ENCODE measurements around the gene TYMP.

TYMP gene, protein sequence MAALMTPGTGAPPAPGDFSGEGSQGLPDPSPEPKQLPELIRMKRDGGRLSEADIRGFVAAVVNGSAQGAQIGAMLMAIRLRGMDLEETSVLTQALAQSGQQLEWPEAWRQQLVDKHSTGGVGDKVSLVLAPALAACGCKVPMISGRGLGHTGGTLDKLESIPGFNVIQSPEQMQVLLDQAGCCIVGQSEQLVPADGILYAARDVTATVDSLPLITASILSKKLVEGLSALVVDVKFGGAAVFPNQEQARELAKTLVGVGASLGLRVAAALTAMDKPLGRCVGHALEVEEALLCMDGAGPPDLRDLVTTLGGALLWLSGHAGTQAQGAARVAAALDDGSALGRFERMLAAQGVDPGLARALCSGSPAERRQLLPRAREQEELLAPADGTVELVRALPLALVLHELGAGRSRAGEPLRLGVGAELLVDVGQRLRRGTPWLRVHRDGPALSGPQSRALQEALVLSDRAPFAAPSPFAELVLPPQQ
- 10.9 to 47.8 (median 13.5) reads per million in 4 experiments for total RNA-seq

DNA sequence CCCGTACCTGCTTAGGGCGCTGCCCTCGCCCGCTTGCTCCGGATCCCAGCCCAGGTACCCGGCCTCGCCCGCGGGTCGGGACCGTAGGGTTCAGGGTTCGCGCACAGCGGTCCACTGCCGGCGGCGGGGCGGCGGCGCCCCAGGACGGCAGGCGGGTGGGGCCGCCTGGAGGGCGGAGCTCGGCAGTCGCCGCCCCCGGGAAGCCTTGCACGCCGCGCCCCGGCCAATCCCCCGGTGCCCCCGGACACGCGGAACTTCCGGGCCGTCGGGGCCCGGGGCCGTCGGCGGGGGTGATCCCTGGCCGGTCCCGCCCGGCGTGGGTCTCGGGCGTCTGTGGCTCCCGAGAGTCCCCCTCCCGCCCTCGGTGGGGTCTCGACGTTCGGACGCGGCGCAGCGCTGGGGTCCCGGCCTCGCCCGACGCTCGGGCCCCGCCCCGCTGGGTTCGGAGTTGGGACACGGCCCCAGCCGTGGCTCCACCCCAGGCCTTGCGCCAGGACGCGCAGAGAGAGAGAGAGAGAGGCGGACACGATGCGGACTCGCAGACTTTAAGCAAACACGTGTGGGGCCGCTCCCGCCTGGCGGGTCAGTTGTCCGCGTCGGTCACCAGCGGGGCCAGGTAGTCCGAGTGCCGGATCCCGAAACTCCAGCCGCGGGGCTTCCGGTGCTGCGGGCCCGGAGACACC, at the start of gene TYMP:
TSS of gene TYMP (minus strand) at position 116 of the 683 bp plus-strand sequence. CDS start 303 bp downstream, outside the sequence.
- DNase-seq, result no peak

DNA sequence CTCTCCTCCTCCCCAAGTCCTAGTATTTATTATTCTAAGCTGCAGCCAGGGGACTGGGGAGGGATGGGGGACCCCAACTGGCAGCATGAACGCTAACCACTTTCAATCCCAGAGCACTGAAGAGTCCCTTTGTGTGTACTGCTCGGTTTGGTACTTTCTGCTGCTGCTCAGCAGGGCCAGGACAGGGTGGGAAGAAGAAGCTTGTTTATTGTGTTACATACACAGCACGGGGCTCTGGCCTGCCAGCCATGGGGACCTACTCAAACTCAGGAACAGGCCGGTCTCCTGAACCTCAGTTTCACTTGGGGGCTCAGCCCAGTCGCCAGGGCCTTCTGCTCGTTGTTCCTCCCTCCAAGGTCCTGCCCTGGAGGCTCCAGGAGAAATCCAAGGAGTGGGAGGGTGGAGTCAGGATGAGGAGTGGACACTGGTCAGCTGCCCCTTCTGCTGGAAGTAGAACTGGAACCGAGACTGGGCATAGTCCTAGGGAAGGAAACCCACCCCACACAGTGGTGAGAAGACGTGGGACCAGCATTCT, 49.0 kb upstream of the TYMP start:
- no peak for DNase-seq

DNA sequence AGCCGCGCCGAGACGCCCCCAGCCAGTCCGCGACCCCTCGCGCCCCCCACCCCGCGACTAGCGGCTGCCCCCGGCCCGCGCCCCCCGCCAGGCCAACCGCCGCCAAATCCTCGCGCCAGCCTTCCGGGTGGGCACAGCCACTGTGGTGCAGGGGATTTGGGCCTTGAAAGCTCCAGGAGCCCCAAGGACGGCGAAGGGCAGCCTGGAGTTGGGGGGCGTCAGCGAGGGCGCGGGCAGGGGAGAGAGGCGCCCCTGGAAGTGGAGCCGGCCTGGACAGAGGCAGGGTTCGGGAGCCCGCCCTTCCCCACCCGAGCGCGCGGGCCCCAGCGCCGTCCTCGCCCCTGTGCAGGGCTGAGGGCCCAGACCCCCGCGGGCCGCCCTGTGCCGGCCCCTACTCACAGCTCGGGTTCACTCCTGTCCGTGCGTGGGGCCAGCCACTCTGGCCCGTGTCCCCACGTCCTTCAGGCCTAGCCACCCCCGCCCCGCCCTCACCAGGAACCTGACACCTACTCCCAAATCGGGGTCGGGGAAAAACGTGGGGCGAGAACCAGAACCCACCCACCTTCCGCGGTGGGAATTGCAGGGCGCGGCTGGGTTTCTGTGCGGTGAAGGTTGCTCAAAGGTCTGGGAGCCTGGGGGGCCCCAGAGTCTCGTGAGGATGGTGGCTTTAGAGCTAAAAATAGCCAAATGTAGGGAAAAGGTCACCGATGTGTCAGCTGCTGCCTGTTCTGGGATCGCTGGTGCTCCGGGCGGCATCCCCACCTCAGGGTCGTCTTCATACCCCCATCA, 48.4 kb upstream of the TYMP start, which contains the start of gene CPT1B:
TSS of gene CPT1B (minus strand) at position 441 of the 789 bp plus-strand sequence. CDS start 512 bp downstream, outside the sequence.
- no peak for DNase-seq

DNA sequence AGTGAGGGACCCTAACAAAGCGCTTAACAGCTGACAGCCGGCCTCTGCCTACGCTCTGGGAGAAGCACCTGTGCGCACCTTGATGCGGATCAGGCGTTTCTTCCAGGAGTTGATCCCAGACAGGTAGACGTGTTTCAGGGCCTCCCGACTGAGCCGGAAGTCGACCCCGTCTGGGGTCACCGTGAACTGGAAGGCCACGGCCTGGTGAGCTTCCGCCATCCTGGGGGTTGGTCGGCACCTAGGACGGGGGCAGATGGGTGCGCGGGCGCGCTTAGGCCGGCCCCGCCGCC, 47.8 kb upstream of the TYMP start:
- DNase-seq, result no peak

DNA sequence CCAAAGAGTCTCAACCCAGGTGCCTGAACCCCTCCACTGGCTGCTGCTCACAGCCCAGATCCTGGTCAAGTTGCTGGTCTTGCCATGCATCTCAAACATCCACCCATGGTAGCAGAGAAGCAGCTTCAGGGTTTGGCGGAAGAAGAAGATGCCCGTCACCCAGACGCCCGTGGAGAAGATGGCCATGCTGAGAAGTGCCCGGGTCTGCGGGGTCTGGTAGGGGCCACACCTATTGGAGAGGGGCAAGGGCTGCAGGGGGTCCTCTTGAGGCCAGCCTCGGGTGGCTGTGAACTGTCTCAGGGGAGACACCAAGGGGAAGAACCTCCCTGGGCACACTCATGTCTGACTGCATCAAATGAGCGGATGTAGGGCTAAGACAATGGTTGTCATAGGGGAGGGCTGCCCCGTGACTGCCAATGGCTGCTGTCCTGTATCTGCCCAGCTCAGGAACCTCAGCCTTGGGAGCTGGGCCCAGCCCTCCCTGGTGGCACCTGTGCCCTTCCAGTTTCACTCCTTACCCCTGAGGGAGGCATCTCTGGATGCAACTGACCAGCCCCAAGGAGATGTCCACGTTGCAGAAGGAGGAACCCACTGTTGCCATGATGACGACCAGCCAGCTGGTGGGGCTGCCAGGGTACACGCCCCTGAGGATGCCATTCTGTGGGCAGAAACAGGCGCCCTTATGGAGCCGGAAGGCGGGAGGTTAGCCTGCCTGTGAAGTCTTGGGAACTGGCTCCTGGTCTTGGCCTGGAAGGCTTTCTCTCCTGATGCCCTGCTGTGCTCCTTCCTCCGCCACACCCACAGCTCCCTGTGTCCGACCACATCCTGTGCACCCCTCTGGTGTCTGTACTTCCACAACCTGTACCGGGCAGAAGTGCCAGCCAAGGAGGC, 47.2 kb upstream of the TYMP start:
- no peak for DNase-seq

DNA sequence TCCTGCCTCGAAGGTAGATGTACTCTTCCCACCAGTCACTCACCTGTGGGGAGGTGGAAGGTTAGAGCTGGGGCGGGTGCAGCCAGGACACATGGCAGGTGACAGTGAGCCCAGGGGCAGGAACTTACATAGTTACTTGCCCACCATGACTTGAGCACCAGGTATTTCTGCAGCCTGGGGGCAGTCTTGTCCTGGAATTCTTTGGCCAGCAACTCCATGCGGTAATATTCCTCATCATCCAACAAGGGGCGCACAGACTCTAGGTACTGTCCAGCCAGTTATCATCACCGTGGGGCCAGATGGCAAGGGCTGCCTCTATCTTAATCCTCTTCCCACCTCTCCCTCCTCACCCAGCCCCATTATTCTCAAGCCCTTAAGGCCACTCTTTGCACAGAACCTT, 46.3 kb upstream of the TYMP start:
- DNase-seq, result no peak

DNA sequence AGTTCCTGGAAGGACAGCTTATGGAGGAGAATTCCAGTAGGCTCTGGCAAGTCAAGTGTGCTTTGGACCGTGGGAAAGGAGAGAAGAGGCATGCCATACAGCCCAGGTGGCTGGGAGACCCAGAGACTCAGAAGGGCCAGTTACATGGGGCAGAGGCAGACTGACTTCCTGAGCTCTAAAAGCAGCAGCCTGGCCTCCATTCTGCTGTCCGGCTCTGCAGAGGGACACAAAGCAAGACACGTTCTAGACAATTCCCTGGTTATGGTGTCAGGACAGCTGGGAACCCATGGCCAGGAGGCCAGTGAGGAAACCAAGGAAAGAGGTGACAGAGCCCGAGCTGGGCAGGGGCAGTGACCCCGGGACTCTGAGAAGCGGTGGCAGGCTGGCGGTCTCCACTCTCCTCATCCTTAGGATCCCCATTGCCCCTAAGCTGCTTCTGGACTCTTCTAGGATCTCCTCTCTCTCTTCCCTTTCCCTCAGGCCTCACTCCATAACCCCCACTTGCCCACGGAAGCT, 45.7 kb upstream of the TYMP start:
- DNase-seq, result no peak

DNA sequence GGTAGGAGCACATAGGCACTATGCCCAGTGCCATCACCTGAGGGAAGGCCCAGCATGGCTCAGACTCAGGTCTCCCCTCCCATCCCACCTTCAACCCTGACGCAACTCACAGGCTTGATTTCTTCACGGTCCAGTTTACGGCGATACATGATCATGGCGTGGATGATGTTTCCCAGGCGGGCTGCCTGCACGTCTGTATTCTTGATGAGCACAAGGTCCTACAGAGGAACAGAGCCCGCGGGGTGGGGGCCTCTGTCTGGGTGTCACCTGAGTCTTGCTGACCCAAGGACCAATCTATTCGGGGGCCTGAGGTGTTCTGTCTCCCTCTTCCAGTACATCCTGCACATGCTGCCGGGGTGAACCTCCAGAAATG, 44.6 kb upstream of the TYMP start:
- DNase-seq, result no peak

DNA sequence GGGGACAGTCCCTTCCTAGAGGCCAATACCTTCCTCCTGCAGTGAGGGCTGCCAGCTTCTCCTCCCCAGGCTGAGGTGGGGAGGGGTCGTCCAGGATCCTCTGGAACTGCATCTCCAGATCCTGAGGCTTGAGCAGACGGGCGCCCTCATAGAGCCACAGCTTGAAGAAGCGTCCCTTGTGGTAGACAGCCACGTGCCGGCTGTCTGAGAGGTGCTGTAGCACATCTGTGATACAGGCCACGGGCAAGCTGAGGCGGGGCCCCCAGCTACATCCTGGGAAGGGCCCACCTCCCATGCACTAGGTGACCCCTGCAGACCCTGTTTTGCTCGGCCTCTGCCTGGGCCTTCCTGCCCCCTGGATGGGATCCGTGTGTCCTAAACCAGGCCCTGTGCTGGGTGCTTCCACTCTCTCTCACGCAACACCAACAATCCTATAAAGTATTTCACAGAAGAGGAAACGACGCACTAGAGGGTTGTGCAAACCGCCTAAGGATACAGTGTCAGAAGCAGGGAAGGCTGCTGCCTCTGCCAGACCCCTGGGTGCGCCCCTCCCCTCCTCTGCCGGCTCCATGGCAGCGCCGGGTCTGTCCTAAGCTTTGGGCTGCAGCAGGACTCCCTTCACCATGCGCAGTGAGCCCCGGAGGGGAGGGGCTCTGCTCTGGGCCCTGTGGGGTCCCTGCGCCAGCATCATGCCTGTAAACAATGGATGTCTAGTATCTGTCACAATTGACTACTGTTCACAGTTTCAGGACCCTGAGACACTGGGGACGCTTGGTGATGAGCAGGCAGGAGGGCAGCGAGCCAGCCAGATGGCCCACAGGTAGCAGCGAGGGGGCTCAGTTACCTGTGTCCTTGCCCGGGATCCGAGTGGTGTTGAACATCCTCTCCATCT, 43.9 kb upstream of the TYMP start:
- no peak for DNase-seq

DNA sequence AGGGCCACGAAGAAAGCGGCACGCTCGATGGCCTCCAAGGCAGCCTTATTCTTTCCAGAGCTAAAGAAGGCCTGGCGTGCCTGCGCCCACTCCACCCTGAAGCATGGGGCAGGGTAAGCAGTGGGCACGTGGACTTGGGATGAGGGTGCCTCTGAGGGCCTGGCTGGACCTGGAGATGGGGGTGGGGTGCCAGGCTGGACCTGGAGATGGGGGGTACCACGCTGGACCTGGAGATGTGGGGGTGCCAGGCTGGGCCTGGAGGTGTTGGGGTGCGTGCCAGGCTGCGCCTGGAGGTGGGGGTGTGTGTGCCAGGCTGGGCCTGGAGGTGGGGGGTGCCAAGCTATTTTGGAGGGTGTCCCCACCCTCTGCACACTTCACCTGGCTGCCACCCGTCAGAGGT, 43.2 kb upstream of the TYMP start:
- DNase-seq, result no peak

DNA sequence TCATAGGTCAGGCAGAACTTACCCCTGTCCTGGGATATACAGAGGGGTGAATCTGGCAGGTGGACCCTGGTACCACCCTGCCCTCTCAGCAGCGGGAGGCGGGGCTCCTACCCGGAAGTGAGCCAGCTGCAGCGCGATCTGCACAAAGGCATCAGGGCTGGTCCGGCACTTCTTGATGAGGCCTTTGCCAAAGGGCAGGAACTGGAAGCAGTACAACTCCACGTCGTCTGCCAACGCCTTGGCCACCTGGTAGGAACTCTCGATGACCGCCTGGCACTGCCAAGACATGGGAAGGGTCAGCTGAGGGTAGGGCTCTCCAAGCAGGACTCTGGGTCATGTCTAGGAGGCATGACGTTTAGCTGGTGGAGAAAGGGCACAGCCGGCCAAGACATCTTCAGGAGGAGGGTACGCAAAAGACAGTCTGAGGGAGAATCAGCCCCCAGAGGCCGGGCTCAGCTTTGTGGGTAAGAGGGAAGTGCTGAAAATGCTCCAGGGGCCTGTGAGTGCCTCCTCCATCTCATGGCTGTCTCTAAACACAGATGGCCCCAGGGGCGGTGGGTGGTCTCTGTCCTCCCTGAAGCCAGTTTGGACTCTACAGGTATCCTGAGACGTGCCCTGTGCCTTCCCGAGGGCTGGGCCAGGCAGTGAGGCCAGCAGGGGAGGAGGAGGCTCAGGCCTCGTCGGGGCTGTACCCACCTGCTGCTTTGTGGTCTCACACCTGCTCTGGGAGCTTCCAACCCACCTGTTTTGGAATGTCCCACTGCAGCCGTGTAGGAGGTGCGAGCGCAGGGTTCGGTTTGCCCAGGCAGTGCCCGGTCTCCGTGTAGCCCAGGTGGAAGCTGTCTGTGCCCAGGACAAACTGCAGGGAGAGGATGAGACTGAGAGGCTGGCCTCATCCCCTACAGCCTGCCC, 41.7 kb upstream of the TYMP start:
- DNase-seq, result no peak

DNA sequence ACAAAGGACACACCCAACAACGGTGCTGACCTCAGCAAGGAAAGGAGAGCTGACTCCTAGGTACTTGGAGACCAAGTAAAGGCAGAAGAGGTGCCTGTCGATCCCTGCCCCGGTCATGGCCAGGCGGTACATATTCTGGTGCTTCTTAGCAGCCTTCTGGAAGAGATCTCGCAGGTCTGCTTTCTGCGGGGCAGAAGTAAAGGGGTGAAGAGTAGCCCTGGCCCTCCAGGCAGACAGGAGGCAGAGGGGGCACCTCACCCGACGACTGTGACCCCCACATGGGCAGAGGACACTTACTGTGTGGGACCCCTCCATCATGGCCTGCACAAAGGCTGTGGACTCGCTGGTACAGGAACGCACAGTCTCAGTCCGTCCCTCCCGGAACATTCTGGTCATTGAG, 41.0 kb upstream of the TYMP start:
- DNase-seq, result no peak

DNA sequence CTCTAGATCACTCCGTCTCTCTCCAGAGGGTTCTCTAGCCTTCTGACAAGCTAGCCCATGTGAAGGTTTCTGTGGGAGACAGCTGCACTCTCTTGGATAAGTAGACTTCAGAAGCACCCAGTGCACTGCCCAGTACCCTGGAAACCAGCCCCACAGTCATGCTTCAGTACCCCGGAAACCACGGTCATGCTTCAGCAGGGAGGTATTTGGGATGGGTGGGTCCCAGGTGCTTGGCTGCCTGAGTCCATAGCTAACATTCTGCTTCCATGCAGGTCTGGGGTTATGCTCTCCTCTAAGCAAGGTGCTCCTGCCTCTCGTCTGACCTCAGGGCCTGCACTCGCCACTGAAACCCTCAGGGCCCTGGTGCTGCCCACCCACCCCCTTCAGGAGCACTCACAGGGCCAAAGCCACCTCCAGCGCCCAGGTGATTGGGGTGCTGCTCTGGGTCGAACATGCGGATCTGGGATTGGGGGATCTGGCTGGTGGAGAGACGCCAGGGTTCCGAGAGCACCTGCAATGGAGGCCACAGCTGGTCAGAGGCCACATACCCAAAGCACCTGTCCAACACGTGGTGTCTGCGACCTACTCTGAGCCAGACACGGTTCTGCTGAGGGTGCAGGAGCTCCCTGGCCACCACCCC, 40.2 kb upstream of the TYMP start:
- DNase-seq, result no peak

DNA sequence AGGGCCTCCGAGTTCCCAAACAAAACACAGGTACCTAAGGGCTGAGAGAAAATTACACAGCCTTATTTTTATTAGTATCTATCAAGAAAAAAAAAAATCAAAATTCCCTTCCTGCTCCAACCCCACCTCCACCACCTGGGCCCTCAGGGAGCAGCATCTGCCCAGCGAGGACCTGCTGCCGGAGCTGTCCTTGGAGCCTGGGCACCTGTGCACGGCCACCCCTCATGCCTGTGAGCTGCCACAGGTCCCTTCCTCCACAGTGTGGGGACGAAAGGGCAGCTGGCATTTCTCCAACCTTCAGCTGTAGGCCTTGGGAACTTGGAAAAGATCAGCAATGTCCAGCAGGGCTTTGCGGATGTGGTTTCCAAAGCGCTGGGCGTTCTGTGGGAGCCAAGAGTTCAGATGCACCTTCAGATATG, 39.2 kb upstream of the TYMP start:
- no peak for DNase-seq

DNA sequence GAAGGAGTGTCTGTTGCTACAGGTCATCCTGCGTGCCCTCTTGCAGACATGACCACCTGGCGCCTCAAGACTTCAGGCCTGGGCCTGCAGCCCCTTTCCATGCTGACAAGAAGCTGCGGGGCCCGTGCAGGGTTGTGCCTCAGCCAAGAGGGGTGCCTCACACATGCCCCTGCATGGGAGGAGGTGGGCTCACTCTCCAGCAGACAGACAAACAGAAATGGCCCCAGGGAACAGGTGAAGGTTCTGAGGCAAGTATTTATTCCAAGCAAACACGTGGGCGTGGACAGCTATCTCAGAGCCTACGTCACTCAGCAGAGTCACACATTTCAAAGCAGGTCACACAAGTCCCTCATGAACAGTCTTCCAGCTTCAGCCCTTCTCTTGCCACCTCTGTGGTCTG, 38.8 kb upstream of the TYMP start:
- no peak for DNase-seq

DNA sequence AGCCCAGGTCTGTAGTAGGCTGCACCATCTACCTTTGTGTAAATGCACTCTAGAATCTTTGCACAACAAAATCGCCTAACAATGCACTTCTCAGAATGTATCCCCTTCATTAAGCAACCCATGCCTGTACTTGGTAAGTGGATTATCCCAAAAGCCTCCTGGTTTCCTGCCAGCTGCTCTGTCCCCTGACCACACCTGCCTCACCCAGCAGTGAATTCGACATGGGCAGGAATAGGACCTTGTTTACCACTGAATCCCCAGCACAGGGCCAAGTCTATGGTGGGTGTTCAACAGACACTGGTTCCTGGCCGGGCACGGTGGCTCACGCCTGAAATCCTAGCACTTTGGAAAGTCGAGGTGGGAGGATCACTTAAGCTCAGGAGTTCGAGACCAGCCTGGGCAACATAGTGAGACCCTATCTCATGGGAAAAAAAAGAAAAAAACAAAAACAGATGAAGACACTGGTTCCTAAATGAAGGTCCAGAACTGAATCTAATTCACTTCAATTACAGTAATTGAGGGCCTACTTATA, 38.0 kb upstream of the TYMP start:
- DNase-seq, result no peak

DNA sequence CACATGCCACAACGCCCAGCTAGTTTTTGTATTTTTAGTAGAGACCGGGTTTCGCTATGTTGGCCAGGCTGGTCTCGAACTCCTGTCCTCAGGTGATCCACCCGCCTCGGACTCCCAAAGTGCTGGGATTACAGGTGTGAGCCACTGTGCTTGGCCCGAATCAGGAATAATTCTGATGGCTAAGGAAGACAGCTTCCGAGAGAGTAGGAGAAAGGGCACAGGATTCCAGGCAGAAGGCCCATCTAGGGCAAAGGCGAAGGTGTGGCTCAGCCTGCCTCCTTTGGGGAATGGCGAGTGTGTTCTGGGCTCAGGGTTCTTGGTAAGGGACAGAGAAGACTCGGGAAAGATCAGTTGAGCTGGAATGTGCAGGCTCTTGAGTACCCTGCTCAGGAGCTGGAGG, 34.5 kb upstream of the TYMP start:
- DNase-seq, result no peak

DNA sequence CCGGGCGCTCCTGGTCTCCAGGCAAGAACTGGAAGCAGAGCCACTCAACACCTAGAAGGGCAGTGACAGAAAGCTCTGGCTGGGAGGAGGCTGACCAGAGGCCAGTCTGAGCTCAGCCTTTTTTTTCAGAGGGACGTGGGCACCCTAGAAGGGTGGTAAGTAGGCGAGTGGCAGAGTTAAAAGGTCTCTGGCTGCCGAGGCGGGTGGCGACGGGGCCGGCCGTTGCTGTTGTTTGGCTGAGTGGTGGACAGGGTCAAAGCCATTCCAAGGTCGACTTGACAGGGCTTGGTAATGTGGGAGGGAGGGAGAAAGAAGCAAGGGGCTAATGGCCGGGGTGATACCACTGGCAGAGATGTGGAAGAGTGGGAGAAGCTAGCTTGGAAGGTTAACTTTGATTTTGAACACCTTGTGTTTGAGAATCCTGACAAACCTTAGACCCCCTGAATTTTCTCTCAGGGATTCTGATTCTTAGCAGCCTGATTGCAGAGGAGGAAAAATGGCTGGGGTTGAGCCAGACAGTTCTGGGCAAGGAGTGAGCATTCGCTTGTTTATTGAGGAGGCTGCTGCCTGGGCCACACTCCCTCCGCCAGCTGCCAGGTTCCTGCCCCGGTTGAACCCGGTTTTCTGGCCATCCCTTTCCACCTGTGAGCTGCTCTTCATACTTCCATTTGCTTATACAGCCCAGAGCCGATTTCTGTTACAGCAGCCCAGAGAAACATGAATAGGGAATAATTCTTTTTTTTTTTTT, 33.8 kb upstream of the TYMP start:
- DNase-seq, result no peak

Measured in effector CD8-positive, alpha-beta T cell (primary cell).